Measurements from ENCODE around the gene DLGAP1.

Gene DLGAP1

GRCh38 chr18:3845161-3845560, 609.9 kb downstream of the DLGAP1 start:
- DNase-seq = no peak

GRCh38 chr18:3842844-3843243, 612.3 kb downstream of the DLGAP1 start:
- no peak for DNase-seq

- DNase-seq = no peak
These were observed 614.3 kb downstream of the DLGAP1 start for GRCh38 chr18:3840766-3841165.

GRCh38 chr18:3839581-3839981, 615.5 kb downstream of the DLGAP1 start:
- no peak for DNase-seq

- no peak for DNase-seq
These were observed 618.4 kb downstream of the DLGAP1 start for GRCh38 chr18:3836483-3837335.

- no peak for DNase-seq
These were observed 623.0 kb downstream of the DLGAP1 start for GRCh38 chr18:3832025-3832638.

GRCh38 chr18:3830604-3831003, 624.5 kb downstream of the DLGAP1 start:
- no peak for DNase-seq

- no peak for DNase-seq
These were observed 627.8 kb downstream of the DLGAP1 start for GRCh38 chr18:3827236-3827845.

GRCh38 chr18:3826021-3826420, 629.1 kb downstream of the DLGAP1 start:
- no peak for DNase-seq

- no peak for DNase-seq
These were observed 631.0 kb downstream of the DLGAP1 start for GRCh38 chr18:3824101-3824500.

- DNase-seq = no peak
These were observed 632.0 kb downstream of the DLGAP1 start for GRCh38 chr18:3823073-3823472.

GRCh38 chr18:3821524-3821923, 633.6 kb downstream of the DLGAP1 start:
- peak; percentile 19 for DNase-seq

- DNase-seq = no peak
These were observed 635.1 kb downstream of the DLGAP1 start for GRCh38 chr18:3819961-3820360.

GRCh38 chr18:3816610-3817363, 638.3 kb downstream of the DLGAP1 start:
- DNase-seq = no peak

- DNase-seq = no peak
These were observed 639.1 kb downstream of the DLGAP1 start for GRCh38 chr18:3815991-3816390.

GRCh38 chr18:3814816-3815215, 640.3 kb downstream of the DLGAP1 start:
- DNase-seq = no peak

- DNase-seq = no peak
These were observed 644.8 kb downstream of the DLGAP1 start for GRCh38 chr18:3810296-3810695.

- DNase-seq = no peak
These were observed 645.9 kb downstream of the DLGAP1 start for GRCh38 chr18:3808985-3809780.

GRCh38 chr18:3806656-3807055, 648.5 kb downstream of the DLGAP1 start:
- DNase-seq = no peak

GRCh38 chr18:3804336-3804735, 650.8 kb downstream of the DLGAP1 start:
- no peak for DNase-seq

- DNase-seq = no peak
These were observed 651.8 kb downstream of the DLGAP1 start for GRCh38 chr18:3803350-3803749.

- DNase-seq = peak; percentile 56
These were observed 655.6 kb downstream of the DLGAP1 start for GRCh38 chr18:3799515-3799914.

Measured in COR-L47 (cell line).